Prostate gland (tissue), 2 donors: ENCODE measurements around the gene HDDC2. TPM values are rescaled to one million over a fixed set of nuclear protein-coding genes. Genes with fewer than 3 reads are reported as not detected.
A peak's percentile ranks its signal among the peaks of the same experiment; 100 is the strongest.

Experiments
- DNase-seq: peaks from one replicate; pipeline ENCODE4 v3.0.0-alpha.2; 2019; ENCODE audit warnings: low spot score
- H3K27ac ChIP-seq, 2 donors: fragments of 200-600 bp; sonication (generic); 2 replicates each; pipeline ENCODE4 v1.5.1; 2017 to 2019
- H3K27me3 ChIP-seq: fragments of 200-600 bp; sonication (generic); replicated peaks from 2 replicates; pipeline ENCODE4 v1.5.1; 2019; ENCODE audit not compliant: insufficient read depth
- H3K36me3 ChIP-seq, 2 donors: fragments of 200-600 bp; sonication (generic); 1 replicate in 1 of 2; 2 replicates in 1 of 2; pipeline versions ENCODE4 v1.5.1 to v1.8.1; 2017 to 2019
- H3K4me1 ChIP-seq: fragments of 200-600 bp; sonication (generic); replicated peaks from 2 replicates; pipeline ENCODE4 v1.5.1; 2019
- H3K4me3 ChIP-seq, 2 donors: fragments of 200-600 bp; sonication (generic); 2 replicates each; pipeline ENCODE4 v1.5.1; 2017 to 2019
- H3K9me3 ChIP-seq: fragments of 200-600 bp; sonication (generic); 2 replicates; pipeline ENCODE4 v1.5.1; 2017
- POLR2A ChIP-seq: fragments of 450-650 bp; IDR thresholded peaks from one replicate; pipeline ENCODE4 v1.6.1; 2016; ENCODE audit warnings: antibody characterized with exemption, mild to moderate bottlenecking
- POLR2AphosphoS5 ChIP-seq: sonication (generic); formaldehyde crosslinking; IDR thresholded peaks from one replicate; pipeline ENCODE4 v1.6.1; 2017; ENCODE audit warnings: antibody characterized with exemption
- WGBS: methylation state at CpG from one replicate; pipeline ENCODE4 v1.1.5; 2018; 5-methylcytosine and 5-hydroxymethylcytosine counted together
- intact Hi-C: fragments of 100-400 bp; cut with DNase I; formaldehyde crosslinking; loops from one replicate; pipeline ENCODE4 v1.14.2; 2022
- total RNA-seq, 2 donors: library from RNA; depleted of rRNA; stranded (reverse); fragments of >200 nt; gene quantifications; one replicate each; pipeline ENCODE4 v1.1.0, GENCODE V29; 2016
- TF ChIP-seq, protein P1 (sequence below), 4 experiments: fragments of 200-600 bp in 2 of 4; fragments of 450-650 bp in 2 of 4; sonication (generic) in 2 of 4; IDR thresholded peaks; 1 replicate in 3 of 4; 2 replicates in 1 of 4; pipeline ENCODE4 v1.5.1; 2016 to 2019; ENCODE audit warnings: antibody characterized with exemption in 4 of 4, mild to moderate bottlenecking in 2 of 4, moderate library complexity in 2 of 4

Gene HDDC2, protein sequence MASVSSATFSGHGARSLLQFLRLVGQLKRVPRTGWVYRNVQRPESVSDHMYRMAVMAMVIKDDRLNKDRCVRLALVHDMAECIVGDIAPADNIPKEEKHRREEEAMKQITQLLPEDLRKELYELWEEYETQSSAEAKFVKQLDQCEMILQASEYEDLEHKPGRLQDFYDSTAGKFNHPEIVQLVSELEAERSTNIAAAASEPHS
- total RNA-seq = 10 to 100 TPM; 50.4 to 50.9 TPM

DNA sequence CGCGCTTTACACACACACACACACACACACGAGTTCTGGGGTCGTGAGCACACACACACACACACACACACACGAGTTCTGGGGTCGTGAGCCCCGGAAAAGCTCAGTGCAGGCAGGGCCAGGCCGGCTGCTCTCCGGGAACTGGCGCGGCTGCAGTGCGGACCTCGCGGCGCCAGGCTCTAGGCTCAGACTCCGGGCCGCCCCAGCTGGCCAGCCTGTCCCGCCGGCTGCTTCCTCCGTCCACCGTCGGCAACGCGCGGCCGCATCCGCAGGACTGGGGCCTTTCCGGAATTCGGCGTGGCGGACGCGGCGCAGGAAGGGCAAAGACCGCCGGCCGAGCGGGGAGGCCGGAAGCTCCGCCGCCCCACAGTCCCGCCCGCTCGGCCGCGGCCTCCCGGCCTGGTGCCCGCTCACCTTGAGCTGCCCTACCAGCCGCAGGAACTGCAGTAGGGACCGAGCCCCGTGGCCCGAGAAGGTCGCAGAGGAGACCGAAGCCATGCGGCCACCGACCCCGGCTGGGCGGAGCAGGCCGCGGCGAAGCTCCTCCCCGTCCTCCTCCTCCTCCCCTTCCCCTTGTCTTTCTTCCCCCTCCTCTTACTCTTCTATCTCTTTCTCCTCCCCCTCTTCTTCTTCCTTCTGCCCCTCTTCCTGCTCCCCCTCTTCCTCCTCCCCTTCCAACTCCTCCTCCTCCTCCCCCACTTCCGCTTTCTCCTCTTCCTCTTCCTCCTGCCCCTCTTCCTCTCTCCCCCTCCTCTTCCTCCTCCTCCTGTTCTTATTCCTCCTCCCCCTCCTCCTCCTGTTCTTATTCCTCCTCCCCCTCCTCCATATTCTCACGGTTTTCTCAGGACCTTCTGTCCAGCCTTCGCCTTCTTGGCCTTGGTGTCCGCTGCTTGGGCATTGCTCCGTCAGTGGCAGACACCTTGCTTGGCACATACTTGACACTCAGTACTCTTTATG, at the start of gene HDDC2:
Gene HDDC2 (minus strand): TSS at position 533 of the 957 bp plus-strand sequence. CDS start 35 bp downstream, at position 498.
- Histone ChIP-seq H3K4me3 (peak within 1 kb of the TSS; percentile 60 to 71), H3K27me3 (no peaks in the 10 kb centered on the region), H3K4me1 (no peaks in the 10 kb centered on the region), H3K9me3 (no peaks in the 10 kb centered on the region), H3K27ac (peak within 1 kb of the TSS; percentile 83 to 87), H3K36me3 (no peaks in the 10 kb centered on the region)
- intact Hi-C loops = loop anchor here (1.0 to 10.0 kb wide), 2 partner anchors 148 to 653 kb away; partner anchors contain the start of genes HINT3 and TPD52L1
- peak; percentile 34 for DNase-seq
- TF ChIP-seq, protein P1, sequence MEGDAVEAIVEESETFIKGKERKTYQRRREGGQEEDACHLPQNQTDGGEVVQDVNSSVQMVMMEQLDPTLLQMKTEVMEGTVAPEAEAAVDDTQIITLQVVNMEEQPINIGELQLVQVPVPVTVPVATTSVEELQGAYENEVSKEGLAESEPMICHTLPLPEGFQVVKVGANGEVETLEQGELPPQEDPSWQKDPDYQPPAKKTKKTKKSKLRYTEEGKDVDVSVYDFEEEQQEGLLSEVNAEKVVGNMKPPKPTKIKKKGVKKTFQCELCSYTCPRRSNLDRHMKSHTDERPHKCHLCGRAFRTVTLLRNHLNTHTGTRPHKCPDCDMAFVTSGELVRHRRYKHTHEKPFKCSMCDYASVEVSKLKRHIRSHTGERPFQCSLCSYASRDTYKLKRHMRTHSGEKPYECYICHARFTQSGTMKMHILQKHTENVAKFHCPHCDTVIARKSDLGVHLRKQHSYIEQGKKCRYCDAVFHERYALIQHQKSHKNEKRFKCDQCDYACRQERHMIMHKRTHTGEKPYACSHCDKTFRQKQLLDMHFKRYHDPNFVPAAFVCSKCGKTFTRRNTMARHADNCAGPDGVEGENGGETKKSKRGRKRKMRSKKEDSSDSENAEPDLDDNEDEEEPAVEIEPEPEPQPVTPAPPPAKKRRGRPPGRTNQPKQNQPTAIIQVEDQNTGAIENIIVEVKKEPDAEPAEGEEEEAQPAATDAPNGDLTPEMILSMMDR (IDR thresholded peaks at IDR 0.05) = peak in 1 of 4 experiments; percentile 16
- TF ChIP-seq POLR2A (no peak), POLR2AphosphoS5 (peak; percentile 24)
- WGBS = 5% methylated on average over 66 of the region's 67 CpGs

DNA sequence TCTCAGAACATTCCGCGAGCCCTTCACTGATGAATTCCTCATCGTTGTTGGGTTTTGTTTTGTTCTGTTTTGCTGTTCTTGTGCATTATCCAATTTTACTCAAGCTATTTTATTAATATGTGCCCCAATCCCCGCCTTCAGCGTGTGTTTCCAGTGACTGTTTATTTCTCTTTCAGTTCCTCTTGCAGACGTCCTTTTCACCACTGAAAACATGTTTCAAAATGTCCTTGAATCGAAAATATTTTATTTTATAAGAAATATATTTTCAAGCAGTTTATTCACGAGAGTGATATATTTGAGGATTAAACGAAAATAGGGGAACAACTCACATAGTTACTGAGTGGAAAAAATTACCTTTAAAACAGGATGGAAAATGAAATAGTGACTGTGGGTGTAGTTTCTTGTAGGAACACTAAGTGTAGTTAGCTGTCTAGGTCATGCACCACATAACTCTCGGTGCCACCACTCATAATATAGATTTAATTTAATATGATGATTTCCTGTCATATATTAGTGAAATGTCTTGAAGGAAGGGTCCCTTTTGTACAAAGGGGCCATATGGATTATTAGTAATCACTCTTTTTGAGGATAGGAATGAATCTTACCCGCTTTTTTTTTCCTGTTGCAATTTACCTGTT, 45.3 kb upstream of the HDDC2 start:
- Histone ChIP-seq H3K36me3 (no peaks in the 10 kb centered on the region), H3K27ac (no peak overlapping the region), H3K4me3 (no peak overlapping the region), H3K4me1 (no peaks in the 10 kb centered on the region), H3K27me3 (no peaks in the 10 kb centered on the region), H3K9me3 (no peaks in the 10 kb centered on the region)
- 83% methylated on average over 11 of the region's 11 CpGs for WGBS
- TF ChIP-seq, protein P1 (IDR thresholded peaks at IDR 0.05) = no peak
- TF ChIP-seq POLR2A (no peak), POLR2AphosphoS5 (no peak)
- DNase-seq = no peak
- intact Hi-C loops = no loop called here

DNA sequence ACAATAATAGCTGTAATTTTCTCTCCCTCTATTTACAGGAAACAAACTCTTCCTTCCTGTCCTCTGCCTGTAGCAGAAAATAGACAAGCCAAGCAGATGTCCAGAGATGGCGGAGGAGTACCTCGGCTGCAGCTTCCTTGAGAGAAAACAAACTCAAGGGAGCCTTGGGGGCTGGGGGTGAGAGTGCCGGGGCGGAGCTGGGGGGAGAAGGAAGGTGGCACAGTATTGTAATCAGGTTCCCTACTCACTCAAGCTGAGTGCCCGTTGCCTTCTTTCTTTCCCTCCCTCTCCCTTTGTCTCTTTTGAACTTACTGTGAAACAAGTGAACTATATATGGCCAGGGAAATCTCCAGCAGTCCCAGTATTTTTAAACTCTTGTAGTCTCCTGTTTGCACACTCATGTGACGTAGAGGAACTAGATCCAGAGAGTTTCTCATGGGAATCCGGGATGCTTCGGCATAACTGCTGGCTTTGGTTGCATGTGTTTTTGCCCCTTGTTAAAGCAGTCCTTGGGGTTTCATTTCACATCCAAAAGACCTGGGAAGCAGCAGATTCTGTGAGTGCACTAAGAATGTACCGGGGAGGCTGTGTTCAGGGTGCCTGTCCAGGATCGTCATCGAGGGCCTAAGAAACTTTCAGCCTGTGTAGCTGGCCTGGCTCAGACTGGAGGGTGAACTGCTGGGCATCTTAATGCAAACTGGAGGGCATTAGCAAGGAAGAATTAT, 44.6 kb upstream of the HDDC2 start:
- H3K4me1 ChIP-seq = no peaks in the 10 kb centered on the region
- no peak overlapping the region for H3K27ac ChIP-seq
- intact Hi-C loops = no loop called here
- no peaks in the 10 kb centered on the region for H3K36me3 ChIP-seq
- no peak overlapping the region for H3K4me3 ChIP-seq
- no peak for TF ChIP-seq POLR2AphosphoS5
- TF ChIP-seq, protein P1 (IDR thresholded peaks at IDR 0.05) = no peak
- TF ChIP-seq POLR2A = no peak
- DNase-seq = no peak
- WGBS = 47% methylated on average over 11 of the region's 11 CpGs
- H3K27me3 ChIP-seq = no peaks in the 10 kb centered on the region
- no peaks in the 10 kb centered on the region for H3K9me3 ChIP-seq

DNA sequence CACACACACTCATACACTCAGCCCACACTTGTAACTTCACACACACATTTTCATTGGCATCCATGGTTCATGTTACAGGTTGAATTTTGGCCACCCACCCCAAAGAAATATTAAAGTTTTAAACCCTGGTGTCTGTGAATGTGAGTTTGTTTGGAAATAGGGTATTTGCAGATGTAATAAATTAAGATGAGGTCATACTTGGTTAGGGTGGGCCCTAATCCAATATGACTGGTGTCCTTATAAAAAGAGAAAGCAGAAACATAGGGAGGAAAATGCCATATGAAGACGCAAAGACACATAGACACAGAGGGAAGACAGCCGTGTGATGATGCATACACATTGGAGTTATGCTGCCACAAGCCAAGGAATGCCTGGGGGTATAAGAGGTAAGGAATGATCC, 39.7 kb upstream of the HDDC2 start:
- Histone ChIP-seq H3K27ac (no peak overlapping the region), H3K4me1 (no peaks in the 10 kb centered on the region), H3K9me3 (no peaks in the 10 kb centered on the region), H3K4me3 (no peak overlapping the region), H3K27me3 (no peaks in the 10 kb centered on the region), H3K36me3 (no peaks in the 10 kb centered on the region)
- WGBS = 71% methylated on average over 2 of the region's 2 CpGs
- TF ChIP-seq POLR2A = no peak
- TF ChIP-seq, protein P1 (IDR thresholded peaks at IDR 0.05) = no peak
- TF ChIP-seq POLR2AphosphoS5 = no peak
- no peak for DNase-seq
- intact Hi-C loops = no loop called here
